Stimulated activated CD4-positive, alpha-beta T cell treated with anti-CD3 and anti-CD28 coated beads, Interleukin-12 subunit alpha, Interleukin-12 subunit beta, amount 100 ng/mL, for 48 hours (primary cell): ENCODE measurements around the gene SDHC.

Experiments
- DNase-seq, 3 donors: peaks; one replicate each; pipeline ENCODE4 v3.0.0-alpha.2; 2020; ENCODE audit warnings: low read depth in 2 of 3, low spot score in 1 of 3

The SDHC gene, protein sequence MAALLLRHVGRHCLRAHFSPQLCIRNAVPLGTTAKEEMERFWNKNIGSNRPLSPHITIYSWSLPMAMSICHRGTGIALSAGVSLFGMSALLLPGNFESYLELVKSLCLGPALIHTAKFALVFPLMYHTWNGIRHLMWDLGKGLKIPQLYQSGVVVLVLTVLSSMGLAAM

DNA sequence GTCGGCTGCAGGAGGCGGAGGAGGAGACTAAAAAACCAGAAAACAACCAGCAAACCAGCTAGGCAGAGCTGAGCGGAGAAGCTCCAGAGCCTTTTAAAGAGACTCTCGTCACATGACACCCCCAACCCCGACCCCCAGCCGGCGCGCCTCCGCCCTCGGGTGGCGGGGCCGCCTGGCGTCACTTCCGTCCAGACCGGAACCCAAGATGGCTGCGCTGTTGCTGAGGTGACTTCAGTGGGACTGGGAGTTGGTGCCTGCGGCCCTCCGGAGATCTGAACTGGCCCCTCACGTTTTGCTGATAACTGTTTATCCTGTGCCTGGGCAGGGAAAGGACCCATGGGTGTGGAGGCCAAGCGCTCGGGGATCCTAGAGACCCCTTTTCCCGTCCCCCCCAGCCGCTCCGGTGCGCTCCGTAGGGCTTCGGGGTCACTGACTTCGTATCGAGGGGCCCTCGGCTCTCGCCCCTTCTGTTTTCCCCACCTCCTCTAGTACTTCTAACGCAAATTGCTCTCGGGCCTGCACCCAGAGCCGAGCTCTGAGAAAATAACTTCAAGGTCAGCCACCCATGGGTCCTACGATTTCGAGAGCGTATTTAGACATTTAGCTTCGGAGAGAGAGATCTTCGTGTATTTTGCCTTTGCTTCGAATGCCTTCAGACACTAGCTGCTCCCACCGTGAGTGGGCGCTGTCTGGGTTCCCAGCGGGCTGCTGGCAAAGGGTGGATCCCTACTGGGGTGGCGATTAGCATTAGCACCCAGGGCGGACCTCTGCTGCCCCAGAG is at the start of gene SDHC:
TSS of gene SDHC (plus strand) at position 181 of the 781 bp plus-strand sequence. CDS start at position 206, 25 bp downstream.
- DNase-seq = peak; percentile 76 to 81 (median 79)

DNA sequence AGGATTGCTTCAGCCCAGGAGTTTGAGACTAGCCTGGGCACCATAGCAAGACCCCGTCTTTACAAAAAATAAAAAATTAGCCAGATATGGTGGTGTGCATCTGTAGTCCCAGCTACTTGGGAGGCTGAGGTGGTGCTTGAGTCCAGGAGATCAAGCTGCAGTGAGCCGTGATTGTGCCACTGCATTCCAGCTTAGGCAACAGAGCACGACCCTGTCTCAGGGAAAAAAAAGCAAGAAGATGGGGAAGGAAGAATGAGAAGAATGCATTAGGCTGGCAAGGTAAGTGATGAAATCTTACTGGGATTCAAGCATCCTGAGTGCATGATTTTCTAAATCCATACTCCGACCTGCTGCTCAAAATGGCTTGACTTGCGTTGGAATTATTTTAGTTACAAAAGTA is 48.9 kb upstream of the SDHC start:
- DNase-seq = no peak

DNA sequence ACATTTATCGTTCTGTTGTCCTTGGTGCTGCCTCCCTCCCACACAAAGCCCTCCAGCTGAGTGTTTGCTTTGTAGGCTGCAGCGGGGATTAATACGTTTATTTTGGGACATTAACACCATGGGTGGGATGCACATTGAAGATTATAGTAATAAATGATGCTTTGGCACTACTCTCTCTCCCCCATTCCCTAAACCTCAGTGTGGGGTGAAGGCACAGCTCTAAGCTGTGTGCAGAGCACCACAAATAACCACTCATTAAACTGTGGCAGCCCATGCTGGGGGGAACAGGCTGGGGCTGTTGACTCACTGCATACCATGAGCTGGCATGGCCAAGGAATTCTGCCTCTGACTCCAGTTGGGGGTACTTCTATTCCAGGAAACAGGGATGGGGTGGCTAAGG is 48.0 kb upstream of the SDHC start:
- no peak for DNase-seq

DNA sequence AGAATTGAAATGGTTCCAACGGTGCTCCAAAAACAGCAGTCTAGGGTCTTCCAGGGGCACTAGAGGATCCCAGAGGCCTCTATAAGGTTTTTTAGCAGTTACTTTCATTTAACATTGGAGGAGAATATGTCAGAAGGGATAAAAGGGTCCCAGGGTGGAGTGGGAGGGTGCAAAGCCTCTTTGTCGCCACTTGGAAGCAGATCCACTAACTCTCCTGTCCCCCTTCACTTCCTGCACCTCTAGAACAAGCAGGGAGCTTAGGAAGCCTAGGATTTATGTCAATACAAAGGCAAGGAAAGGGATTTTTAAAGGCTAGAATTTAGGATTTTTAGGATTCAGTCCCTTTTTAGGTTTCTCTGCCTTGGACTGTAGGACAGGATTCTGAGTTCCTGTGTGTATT is 47.3 kb upstream of the SDHC start:
- DNase-seq = no peak

DNA sequence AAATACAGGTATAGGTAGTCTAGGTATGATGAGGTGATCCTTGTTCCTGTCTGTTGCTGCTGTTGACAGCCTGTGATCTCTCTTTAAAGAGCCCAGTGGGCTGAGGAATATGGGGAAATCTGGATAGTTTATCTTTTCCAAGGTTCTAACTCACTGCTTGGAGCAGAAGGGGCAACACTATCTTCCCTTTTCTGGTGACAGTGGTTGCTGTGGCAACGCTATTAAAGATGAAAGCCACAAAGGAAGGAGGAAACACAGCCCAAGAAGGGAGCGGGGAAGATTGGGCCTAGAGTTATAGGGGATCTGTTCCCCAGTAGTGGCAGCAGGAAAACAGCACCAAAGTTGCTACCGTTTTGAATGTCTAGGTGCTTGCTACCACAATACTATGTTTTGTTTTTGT is 46.9 kb upstream of the SDHC start:
- DNase-seq = no peak

DNA sequence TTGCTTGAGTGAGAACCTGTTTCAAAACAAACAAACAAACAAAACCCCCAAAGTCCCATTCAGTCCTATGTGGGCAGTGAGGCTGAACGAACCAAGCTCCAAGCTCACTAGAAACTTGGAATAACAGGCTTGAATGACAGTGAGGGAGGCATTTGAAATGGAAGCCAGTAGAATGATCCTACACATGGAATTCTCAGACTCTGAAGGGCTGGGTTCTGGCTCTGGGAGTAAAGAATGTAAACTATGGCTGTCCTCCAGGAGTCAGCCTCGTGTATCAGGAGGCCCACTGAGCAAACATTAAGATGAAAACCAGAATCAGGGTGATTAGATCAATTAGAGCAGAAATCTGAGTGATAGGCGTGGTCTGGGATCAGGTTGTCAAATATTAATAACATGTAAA is 40.8 kb upstream of the SDHC start:
- DNase-seq = no peak

DNA sequence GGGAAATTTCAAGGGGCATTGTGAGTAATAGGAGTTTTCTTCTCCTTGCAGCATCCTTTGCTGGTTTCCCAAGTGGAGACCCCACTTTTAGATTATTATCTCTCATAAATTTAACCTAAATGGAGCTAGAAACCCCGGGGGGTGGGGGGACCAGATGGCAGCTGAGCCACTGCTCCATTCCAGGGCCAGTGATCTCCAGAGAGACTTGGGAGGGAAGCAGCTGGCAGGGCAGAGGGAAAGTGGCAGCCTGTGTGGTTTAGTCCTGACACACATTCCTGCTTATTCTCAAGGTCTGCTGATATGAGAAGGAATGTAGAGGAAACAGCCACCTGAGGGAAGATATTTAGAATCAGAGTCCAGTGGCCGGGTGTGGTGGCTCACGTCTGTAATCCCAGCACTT is 39.3 kb upstream of the SDHC start:
- no peak for DNase-seq

DNA sequence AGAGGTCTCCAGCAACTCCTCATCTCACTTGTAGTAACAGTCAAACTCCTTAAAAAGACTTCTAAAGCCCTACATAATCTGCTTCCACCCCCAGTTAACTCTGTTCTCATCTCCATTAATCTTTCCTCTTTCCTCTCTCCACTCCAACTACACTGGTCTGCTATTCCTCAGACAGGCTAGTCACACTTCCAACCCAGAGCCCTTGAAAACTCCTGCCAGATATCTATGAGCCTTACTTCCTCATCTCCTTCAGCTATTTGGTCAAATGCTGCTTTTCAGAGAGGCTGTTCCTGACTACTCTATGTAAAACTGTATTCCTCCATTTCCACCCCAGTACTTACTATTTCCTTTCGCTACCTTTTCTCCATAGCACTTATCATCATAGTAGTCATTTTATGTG is 31.2 kb upstream of the SDHC start:
- no peak for DNase-seq

DNA sequence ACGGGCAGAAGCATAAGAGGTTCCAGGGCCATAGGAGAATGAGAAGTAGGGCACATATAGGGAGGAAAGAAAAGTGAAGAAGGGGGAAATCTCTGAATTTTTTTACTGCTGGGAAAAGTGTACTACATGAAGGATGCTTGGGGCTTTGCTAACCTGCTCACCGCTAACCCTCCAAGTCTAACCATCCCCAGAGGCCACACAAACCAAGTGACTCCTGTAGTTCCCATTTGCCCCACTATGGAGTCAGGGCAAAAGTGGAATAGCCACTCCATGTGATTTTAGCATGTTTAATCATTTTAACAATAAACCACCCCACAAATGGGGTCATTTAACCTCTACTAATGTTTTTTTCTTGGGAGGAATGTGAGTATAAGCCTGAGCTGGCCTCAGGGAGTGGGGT is 29.1 kb upstream of the SDHC start:
- no peak for DNase-seq

DNA sequence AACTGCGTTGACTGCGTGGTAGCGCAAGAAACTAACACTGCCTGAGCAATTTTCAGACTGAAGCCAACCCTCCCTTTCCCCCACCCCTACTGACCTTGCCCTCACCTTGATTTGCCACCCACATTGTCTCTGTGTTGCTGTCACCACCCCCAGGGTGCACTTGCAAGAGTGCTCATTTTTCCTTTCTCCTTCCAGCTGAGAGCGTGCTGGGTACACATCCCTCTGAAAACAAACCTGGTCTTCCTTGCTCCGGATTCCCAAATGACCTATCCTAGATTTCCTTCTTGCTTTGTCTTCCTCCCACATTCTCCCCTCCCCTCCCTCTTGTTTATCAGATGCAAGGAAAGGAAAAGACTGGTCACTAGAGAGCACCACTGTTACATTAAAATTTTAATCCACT is 28.7 kb upstream of the SDHC start:
- DNase-seq = no peak

DNA sequence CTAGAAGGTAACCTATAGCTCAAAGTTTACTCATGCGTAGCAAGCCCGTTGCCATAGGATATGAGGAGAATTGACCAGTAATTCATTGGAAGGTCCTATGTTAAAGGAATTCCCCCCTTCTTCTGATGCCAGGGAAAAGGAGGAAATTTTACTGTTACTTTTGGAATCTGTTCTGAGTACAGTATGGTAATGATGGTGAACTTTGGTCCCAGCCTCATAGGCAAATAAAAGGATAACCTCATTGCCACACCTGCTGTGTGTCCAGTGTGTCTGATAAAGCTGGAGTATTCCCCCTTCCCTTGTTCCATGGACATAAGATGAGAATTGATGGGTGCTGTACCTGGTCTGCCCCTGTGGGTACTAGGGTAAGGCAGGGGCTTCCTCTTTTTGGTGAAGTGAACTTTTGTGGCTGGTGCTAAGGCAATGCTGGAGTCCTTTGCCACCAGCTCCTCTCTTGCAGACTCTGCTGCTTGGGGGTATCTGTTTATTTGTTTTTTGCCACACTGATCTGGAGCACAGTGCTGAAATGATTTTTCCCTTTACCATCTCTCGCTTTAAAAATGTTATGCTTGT is 26.6 kb upstream of the SDHC start:
- DNase-seq = no peak

DNA sequence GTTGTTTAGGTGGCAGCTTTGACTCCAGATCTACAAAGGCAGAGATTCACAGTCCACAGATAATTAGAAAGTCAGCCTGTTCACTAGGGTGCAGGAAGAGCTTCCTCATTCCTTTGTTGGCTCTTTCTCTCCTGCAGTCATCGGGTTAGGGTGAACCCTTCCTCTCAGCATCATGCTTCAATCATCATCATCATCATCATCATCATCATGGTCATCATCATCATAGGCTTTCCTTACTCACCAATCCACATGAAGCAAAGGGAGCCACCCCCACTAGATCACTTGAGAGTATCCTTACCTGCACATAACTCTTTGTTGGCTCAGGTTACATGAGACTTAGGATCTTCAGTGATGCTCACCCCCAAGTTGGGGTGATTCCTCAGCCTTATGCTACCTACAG is 23.4 kb upstream of the SDHC start:
- no peak for DNase-seq

DNA sequence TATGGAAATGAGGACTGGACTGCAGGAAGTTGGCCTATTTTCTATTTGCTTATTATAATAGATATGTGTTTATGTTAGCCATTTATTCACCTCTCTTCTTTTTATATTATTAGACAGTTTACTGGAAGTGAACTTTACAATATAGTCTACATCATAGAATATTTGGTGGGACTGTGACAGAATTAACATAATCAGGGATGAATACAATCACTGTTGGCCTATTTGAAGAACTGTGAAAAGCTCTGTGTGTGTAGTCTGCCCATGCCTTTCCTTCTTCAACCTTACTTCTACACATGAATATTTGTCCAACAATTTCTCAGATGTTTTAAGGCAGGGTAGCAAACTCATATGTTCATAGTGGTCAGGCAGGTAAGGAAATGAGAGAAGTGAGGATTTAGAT is 16.8 kb upstream of the SDHC start:
- no peak for DNase-seq

DNA sequence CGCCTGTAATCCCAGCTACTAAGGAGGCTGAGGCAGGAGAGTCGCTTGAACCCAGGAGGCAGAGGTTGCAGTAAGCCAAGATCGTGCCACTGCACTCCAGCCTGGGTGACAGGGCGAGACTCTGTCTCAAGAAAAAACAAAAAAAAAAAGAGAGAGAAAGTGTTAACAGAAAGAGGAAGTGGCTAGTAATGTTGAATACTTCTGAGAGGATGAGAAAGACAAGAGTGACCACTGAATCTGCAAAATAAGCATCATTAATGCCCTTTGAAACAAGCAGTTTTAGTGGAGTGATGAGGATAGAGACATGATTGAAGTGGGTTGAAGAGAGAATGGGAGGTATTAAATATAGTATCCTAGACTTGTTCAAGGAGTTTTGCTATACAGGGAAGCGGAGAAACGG is 16.1 kb upstream of the SDHC start:
- DNase-seq = no peak

DNA sequence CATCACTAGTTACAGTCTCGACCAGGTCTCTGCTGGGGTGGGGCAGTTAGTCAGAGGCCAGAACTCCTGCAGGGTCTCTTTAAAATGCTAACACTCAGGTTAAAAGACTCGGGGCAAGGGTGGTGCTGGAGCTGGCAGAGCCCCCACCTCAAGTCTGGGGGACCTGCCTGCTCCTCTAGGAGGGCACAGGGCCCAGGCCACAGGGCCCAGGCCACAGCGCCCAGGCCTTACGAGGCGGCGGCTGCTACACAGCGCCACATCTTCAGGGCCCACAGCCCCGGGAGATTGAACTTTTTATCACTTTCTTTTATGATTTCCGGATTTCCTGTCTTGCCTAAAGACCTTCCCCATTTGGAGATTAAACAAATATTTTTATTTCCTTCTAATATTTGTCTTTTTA is 14.8 kb upstream of the SDHC start:
- no peak for DNase-seq

DNA sequence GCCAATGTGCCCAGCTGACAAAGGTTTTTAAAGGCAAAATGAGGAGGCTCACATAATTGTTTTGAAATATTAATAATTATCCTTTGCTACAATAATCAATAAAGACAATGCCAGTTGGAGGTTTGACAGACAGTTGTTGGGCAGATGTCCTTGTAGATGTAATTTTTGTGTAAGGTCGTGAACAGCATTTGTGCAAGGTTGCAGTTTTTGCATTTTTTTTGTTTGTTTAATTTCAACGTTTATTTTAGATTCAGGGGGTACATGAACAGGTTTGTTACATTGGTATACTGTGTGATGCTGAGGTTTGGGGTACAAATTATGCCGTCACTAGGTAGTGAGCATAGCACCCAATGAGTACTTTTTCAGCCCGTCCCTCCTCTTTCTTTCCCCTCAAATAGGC is 13.7 kb upstream of the SDHC start:
- no peak for DNase-seq

DNA sequence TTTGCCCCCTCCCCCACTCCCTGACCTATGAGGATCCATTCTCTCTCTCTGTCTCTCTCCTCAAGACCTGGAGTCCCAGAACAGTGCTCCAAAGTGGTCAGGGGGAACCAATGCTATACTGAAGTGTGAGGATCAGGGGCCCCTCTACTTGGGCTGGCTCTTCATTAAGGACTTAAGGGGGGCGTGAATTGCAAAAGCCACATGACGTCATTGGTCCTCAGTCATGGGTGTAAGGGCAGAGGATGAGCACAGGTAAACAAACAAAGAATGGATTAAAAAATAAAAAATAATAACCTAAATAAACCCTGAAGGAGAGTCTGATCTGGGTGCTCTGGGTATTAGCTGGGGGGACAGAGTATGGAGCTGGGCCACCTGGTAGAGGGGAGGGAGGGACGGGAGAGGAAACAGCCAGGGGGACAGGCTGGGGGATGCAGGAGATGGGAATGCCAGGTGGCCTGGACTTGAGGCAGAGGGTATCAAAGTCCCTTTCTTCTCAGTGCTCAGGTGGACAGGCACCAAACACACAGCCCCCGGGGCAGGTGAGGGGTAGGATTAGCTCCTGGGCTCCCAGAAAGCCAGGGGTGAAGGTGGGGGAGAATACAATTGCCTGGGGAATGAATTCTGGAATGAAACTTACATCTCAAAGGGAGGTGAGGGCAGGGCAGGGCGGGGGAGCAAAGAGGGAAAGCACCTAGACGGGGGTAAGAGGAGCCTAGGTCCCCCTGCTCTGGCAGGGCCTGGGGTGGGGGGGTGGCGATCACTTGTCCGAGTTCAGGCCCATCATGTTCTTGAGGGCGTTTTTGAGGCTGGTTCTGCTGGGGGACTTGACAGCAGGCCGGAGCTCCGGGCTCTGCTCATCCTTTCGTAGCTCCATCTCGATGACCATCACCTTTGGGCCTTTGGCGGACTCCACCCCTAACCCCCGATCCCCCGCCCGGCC is 9.0 kb upstream of the SDHC start:
- no peak for DNase-seq

DNA sequence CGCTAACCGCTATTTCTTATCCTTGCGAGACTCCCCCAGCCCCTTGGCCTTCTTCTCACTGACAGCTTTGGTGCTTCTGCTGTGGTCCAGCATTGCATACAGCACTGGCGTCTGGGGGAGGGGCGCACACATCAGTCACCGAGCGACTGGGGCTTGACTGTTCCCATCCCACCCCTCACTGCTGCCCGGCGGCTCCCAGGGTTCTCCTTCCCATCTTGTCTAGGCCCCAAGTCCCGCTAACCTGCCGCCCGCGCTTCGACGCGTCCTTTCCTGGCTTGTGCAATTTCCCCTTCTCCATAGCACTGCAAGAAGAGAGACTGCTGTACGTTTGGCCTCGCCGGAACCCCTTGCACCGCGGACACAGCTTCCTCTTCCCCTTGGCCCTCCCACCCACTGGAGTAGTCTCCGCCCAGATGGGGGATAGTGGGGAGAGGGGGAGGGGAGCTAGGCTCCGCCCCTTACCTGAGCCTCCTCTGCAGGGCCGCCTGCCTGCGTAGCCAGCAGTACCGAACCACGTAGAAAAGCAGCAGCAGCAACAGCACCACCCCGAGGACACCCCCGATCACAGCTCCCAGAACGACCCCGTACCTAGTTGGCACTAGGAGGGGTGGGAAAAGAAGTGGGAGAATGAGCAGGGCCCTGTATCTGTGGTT is 8.2 kb upstream of the SDHC start:
- DNase-seq = peak; percentile 67 to 84 (median 78)

DNA sequence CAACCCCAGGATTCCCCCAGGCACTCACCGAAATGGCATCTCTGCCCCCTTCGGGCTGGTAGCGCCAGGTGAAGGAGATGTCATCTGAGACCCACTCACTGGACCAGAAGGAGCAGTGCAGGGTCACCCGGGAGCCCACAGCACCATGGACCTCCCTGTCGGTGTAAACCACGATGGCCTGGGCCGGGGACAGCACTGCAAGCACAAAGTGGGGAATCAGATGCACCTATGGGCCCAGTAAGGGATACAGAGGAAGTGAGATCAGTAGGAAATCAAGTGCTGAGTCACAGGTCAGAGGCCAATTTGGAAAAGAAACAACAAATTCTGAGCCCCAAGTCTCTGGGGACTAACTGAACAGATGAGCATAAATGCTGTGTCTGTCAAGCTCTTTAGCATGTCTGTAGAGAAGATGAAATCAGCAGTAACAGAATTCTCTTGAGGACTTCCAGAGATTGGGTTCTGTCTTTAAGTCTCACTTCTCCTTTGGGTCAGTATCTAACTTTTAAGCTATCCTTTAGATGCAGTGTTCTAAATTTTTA is 6.9 kb upstream of the SDHC start:
- no peak for DNase-seq

DNA sequence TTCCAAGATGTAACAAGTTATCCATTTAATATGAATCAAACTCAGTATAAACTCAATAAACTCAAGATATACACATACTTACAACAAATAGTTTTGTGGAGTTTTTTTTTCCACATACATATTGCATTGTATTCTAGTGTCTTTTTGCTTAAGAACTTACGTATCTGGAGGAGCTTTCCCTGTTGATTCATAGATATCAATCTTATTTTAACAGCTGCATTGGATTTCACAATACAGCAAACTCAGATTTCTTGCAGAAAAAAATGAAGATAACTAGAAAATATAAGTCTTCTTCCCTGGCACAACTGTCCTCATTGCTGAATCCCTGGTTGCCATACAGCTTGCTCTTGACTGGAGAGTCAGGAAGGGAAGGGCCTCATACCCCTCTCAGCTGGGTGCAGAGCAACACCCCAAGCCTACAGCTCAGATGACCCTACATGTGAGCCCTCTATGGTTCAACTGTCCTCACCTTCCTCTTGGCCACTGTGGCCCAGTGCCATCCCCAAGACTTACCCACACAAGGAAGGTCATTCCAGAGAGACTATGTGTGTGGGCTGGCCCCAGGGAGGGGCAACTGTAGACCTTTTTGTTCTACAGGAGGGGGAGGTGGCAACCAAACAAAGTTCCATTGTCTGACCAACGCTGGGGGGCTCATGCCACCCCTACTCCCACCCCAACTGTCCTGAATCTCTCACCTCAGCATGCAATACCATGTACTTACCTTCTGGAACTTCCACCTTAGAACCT is 6.1 kb upstream of the SDHC start:
- no peak for DNase-seq
